Ramos (cell line): ENCODE data around the gene IL11.

Experiments
- in situ Hi-C: fragments of 300-500 bp; cut with MboI; formaldehyde crosslinking; loops from one replicate; pipeline ENCODE4 v1.14.3; 2022; ENCODE audit warnings: low sequenced_read_pairs; ENCODE audit not compliant: unreplicated experiment

Gene IL11

DNA sequence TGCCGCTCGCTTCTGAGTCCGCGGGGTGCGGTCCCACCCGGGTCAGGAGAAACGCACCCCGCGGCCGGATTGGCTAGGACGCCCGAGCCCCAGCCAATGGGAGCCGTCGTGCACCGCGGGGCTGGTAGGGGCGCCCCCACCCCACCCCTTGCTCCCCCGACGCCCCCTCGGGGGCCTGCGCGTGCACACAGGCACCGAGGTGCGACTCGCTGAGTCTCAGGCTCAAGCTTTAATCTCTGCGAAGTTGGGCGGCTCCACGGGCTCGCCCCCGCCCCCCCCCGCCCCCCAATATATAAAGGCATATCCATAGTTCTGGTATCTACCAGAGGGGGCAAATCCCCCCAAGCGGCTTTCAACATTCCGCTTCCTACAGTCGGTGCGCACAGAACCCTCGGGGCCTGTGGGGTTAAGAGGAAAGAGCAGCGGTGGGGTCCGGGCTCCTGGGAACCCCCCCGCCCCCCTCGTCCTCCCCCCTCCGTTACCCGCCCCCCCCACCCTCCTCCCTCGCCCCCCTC lies 15.5 kb downstream of the IL11 start, which contains the start of gene COX6B2:
TSS of gene COX6B2 (minus strand) at position 22 of the 515 bp plus-strand sequence. CDS start 198 bp downstream, outside the sequence.
- in situ Hi-C loops: no loop called here

DNA sequence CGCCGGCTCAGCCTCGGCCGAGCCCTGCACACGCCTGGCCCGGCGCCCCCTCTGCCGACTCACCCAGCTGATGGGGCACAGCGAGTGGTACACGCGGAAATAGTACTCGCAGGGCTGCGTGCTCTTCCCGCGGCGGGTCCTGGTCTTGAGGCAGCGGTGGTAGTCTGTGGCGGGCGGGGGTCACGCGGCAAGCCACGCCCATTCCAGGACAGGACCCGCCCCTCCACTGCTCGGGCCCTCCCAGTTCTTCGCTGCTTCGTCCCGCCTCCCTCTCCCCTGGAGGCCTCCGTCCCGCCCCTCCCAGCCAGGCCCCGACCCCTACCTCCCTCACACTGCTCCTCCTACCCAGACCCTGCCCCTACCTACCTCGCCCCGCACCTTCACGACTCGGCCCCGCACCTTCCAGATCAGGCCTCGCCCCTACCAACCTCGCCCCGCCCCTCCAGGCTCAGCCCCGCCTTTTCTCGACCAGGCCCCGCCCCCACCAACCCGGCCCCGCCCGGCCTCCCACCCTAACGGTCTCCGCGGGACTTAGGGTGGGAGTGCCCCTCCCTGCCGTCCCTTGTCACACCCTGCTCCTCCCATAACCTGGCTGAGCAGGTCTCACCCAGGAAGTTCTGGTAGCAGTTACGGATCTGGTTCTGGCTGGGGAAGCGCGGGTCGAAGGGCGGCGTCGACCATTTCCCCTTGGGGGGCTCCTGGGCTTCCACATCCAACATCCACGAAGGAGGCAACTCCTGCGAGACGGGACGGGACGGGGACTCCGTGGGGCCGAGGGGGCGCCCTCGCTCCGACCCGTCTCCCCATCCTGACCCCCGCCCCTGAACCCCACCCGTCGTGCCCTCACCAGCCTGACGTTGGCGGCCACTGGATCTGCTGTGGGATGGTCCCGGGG lies 16.2 kb downstream of the IL11 start:
- in situ Hi-C loops: no loop called here

DNA sequence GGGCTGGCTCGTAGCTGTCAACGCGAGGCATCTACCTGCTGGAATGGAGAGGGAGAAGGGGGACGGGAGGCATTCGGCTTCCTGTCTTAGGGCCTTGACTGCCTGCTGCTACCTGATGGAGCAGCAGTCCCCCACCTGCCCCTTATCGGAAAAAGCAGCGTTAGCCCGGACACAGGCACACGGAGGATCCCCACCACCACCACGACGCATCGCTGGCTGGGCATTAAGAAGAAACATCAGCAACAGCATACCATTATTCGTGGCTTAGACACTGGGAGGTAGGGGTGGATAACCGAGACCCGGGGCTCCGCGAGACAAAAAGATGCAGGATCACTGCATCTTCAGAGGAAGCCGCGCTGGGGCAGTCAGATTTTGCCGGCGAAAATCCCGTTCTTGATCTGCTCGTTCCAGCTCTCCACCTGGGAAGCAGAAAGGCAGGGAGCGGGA lies 16.9 kb downstream of the IL11 start:
- in situ Hi-C loops: no loop called here

DNA sequence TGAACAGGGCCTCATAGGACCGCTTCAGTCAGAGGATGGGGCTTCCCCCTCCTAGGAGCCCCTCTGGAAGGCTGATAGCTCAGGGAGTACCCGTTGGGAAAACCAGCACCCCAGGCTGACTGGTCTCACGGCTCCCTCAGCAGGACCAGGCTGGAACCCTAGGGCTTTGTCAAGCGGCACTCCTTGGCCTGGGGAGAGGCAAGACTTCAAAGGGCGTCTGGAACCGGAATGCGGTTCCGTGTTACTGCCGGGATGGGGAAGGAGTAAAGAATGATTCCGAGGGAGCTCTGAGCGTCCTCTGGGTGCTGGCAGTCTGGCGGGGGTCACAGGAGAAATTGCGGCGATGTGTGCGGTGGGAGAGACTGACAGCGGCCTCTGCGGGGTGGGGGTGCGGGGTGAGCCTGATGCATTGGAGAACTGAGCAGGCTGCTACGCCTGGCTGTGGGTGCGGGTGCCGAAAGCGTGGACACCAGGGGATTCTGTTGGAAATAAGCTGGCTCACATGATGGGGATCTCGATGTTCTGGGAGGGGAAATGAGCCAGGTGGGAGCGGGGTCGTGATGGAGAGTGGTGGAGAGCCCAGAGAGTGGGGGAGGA lies 17.6 kb downstream of the IL11 start:
- in situ Hi-C loops: no loop called here

DNA sequence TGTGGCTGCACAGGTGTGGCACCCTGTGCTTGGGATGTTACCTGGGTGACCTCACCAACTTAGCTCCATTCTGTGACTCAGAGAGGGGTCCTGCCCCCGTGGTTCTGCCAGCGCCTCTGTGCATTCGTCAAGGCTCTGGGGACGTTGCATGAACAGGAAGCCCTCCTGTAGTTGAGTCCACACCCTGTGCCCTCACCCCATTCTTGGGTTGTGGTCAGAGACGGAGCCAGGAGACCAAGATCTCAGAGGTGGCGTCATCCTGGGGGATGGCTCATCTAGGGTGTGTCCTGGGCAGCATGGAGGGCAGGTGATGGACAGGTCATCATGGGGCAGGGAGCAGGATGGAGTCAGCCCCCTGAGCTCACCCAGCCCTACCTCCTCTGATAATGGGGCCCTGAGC lies 18.2 kb downstream of the IL11 start:
- in situ Hi-C loops: no loop called here

DNA sequence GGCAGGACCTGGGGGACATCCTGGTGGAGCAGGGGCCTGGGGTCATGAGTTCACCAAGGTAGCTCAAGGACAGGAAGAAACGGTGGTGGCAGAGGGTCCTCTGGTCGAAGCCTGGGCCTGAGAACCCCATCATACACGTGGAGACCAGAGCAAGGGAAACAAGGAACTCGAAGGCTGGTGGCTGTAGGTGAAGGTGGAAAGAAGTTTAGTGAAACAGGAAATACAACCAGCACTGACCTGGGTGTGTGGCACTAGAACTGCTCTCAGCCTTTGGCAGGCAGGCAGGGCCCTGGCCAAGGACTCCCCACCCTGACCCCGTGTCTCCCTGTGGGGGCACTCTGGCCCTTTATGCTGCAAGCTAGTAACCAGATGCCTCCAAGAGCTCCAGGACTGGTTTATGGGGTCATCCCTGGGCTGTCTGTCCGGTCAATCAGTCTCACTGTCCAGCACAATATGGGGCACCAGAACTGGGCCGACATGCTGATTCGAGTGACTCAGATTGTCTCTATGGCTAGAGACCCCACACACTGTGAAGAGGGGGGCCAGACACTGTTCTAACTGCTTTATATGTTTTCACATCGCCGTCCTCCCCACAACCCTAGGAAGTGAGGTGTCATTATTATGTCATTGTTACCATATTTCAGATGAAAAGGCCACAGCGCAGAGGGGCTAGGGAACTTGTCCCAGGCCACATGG lies 19.5 kb downstream of the IL11 start:
- in situ Hi-C loops: no loop called here

DNA sequence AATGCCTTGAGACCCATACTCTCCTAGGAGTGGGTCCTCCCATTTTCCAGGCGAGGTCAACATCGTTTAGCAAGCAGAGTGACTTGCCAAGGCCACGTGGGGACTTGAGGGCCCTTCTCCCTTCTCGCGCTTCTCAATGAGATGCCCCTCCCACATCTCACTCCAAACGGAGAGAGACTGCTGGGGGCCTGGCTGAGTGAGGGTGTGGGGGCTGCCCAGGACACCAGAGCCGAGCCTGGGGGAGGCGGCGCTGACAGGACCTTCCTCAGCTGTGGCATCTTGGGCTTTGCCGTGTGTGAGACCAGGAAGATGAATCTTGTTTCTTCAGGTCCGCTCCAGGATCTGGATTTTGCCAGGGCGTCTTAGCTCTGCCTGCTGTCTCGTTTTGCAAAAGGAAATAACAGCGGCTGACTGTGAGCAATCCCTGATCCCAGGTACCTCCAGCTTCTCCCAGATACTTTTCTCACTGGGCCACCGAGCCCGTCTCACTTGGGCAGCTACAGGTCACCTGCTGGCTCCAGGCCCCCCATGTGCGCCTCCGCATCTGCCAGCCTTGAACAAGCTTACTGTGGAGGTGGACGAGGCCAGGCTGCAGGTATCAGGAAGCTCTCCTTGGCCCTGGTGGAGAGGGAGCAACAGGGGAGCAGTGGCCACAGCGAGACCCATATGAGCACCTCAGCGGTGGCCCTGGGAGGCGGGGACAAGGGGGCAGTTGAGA lies 21.8 kb downstream of the IL11 start:
- in situ Hi-C loops: no loop called here

DNA sequence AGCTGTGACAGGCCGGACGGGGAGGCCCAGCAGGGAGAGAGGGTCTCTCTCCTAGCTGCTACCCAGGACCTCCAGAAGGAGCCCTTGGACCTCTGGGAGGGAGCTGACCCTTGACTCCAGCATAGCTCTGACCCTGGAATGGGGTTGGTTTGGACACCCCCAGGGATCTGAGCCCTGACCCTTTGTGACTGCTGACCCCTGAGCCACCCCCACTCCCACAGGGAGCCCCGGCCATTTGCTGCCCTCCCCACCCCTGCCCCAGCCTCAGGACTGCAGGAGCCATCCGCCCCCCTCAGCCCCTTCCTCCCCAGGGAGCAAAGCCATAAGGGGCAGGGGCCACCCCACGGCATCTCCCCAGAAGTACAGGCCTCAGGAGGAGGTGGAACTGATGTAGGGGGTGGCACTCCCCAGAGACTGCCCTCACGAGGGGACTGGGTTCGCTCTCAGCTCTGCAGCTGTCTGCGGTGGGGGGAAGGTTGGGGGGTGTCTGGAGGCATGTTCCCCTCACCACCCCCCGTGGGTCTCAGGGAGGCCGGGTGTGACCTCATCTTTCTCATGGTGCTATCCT lies 22.7 kb downstream of the IL11 start:
- in situ Hi-C loops: no loop called here

DNA sequence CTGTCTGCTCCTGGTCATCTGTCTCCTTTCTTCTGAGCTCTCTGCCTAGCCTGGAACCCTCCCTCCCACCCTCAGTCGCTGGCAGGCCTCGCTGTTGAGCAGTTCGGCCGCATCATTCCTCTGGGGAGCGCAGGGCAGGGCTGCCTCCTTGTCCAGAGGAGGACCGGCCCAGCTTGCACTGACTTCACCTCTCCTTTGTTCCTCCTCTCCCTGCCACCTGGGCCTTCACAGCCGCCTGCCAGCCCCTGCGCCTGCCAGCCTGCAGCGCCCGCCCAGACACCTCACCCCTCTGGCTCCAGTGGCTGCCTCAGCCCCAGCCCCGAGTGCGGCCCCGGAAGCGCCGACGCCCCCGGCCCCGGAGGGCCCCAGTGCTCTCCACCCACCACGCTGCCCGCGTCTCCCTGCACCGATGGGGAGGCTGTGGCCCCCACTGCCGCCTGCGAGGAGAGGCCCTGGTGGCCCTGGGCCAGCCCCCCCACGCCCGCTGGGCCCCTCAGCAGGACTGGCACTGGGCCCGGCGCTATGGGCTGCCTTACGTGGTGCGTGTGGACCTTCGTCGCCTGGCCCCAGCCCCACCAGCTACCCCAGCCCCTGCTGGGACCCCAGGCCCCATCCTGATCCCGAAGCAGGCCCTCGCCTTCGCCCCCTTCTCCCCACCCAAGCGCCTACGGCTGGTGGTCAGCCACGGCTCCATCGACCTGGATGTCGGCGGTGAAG lies 23.4 kb downstream of the IL11 start:
- in situ Hi-C loops: no loop called here

DNA sequence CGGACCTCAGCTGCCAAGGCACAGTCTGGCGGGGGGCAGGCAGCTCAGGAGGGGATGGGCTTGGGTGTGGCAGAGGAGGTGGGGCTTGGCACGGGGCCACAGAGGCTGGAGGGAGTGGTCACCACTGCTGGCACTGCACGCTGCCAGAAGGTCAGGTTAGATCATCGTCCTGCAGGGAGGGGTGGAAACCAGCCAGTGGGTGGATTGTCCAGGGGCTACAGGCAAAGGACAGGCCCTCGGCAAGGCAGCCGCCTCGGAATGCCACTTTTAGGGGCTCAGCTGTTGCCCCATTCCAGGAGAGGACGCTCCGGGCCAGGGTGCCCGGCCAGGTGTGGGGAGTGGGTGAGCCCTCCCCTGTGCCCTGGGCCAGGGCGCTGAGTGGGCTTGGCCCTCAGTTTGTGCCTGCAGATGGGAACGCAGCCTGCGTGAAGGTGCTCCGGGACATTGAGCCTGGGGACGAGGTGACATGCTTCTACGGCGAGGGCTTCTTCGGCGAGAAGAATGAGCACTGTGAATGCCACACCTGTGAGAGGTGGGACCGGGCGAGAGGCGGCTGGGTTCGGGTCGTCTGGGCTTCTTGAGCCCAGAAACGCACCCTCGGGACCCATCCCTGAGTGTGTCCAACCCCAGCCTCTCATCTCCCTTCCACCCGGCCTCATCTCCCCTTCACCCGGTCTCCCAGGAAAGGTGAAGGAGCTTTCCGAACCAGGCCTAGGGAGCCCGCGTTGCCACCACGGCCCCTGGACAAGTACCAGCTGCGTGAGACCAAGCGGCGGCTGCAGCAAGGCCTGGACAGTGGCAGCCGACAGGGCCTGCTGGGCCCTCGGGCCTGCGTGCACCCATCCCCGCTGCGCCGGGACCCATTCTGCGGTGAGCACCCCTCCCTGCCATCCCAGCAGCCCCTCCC lies 24.2 kb downstream of the IL11 start:
- in situ Hi-C loops: no loop called here

DNA sequence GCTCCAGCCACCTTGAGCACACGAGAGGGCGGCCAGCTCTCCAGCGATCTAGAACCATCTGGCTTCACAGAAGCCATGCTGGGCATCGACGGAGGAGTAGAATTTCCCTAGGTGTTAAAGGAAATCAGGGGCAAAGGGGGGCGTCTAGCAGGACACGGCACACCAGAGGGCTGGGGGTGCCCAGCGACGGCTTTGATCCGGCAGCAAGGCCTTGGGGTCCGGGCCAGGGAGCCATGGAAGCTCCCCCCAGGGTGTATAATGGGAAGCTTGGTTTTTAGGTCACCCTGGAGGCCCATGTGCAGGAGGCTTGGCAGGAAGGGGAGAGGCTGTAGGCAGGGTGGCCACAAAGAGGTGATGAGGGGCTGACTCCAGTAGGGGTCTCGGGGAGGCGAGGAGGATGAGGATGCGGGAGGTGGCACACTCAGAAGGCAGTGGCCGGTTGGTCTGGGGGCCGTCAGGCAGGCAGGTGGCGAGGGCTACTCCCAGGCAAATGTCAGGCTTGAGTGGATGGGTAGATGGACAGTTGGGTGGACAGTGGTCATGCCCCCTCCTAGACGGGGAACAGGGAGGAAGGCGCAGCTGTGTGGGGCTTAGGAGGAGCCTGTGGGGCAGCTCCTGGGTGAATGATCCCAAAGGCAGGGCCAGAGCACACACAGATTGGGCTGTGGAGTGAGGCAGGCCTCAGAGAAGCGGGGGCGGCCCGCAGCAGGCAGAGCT lies 25.0 kb downstream of the IL11 start:
- in situ Hi-C loops: no loop called here

DNA sequence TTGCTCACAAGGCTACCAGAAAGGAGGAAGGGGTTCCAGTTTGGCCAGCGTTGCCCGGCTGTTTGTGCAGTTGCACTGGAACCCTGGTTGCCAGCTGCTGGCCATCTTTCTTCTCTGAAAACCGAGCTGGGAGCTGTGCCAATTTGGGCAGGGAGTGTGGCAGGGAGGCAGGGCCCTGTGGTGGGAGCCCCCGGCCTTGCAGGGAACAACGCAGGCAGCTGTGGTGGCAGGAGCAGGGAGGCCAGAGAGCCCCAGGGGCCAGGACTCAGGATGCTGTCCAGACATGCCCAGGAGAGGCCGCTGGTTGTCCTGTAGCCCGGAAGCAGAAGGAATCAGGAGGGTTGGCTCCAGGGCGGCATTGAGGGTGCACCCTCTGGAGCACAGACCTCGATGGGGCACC lies 25.8 kb downstream of the IL11 start:
- in situ Hi-C loops: no loop called here

DNA sequence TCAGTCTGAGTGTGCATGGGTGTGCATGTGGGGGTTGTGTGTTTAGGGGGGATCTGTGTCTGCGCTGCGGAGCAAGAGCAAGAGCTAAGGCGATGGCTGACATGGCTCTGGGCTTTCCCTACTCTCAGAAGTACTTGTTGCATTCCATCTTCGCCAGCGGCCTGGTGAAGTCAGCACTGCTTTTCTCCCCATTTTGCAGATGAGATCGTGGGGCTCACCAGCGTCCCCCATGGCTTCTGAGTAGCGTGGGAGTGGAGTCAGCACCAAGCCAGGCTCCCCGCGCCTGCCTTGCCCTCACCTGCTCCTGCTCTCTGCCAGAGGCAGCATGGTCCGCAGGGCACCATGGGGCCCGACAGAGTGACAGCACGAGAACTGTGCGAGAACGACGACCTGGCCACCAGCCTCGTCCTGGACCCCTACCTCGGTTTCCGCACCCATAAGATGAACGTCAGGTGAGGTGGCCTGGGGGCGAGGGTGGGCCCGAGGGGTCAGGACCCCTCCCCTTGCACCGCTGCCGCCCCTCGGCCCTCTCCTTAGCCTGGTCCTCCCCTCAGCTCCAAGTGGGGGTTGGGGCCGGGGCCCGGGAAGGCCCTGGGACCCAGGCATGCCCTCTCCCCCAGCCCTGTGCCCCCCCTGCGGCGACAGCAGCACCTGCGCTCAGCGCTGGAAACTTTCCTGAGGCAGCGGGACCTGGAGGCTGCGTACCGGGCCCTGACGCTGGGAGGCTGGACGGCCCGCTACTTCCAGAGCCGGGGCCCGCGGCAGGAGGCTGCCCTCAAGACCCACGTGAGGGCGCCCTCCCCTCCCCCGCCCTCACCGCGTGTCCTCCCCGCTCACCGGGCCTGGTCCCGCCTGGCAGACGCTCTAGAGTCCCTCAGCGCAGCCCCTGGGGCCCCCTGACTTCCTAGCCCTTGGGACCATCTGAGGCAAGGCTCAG lies 28.4 kb downstream of the IL11 start:
- in situ Hi-C loops: no loop called here

DNA sequence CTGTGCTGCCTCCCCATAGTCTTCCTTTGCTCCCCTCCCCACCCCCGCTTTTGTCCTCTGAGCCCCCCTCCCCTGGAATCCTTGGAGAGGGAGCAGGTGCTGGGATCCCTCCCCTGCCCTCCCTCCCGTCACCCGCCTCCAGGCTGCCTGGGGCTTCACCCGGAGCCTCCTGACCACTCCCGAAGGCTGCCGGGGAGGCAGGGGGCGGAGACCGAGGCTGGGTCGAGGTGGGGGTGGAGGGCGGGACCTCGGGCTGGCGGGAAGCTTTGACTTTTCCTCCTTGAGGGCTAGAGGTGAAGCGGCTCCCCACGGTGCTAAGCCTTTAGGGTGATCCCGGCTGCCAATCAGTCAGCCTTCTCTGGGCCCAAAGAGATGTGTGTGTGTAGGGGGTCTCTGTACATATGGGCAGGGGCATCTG lies 29.1 kb downstream of the IL11 start:
- in situ Hi-C loops: no loop called here

DNA sequence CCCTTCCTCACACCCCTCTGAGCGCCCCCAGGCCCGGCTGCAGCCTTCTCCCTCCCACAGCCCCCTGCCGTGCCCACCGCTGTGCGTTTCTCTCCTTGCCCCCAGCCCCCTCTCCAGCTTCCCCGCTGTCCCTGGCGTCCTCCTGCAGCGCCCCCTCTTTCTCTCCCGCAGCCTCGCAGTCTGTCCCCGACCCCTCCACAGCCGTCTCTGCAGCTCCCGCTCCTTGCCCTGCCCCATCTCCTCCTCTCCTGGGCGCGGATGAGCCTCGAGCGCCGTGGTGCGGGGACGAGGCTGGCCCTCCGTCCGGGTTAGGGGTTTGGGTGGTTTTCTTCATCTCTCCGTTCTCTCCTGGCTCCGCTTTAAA lies 29.5 kb downstream of the IL11 start:
- in situ Hi-C loops: no loop called here

DNA sequence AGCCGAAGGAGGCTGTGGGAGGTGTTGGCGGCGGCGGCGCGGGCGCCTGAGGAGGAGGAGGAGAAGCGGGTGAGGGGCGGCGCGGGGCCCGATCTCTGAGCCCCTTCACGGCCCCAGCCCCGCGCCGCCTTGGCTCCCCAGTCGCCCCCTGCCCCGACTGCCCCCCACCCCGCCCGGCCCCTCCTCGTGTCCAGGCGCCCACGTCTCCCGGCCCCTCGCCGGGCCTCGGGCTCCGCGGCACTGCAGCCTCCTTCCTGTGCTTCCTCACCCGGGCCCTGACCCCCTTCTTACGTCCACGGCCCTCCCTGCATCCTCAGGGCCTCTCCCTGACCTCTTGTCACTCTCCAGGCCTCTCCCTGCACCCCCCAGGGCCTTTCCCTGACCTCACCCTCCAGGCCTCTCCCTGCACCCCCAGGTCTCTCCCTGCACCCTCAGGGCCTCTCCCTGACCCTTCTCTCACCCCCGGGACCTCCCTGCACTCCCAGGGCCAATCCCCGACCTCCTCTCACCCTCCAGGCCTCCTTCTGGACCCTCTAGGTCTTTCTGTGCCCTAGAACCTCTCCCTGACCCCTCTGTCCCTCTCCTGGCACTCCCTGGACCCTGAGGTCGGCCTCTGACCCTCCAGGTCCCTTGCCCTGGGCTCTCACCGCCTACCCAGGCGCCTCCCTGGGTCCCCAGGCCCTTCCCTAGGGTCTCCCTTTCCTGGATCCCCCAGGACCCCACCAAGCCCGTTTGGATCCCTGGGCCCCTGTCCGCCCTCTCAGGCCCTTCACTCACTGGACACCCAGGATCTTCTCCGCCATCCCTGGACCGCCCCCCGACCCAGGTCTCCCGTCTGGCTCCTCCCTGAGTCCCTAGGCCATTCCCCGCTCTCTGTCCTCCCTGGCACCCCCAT lies 30.1 kb downstream of the IL11 start:
- in situ Hi-C loops: no loop called here
